ENCODE results near the gene RIBC2.
A peak's percentile ranks its signal among the peaks of the same experiment; 100 is the strongest.

Gene RIBC2

DNA sequence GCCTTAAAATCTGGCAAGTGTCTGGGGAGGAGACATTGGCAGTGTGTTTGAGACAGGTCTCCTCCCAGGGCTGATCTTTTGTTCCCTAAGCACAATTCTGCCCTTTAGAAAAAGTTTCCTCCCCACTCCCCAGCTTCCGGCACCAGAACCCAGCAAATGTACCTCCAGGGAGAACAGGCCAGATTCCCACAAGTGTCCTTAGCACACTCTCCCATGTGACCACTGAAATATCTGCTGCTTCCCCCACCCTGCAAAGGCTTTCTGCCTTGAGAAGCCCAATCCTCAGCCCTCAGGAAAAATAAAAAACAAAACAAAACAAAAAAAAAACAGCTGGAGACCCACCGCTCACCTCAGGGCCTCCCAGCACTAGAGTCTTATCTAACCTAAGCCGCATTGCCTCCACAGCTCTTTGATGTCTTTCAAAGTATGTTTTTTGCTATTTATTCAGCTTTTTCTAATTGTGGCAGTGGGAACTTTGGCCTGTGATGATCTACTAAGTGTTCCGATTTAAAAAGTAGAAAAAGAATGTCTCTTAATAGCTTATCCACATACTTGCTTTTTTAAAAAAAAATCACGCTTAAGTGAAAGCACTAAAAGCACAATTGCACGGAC, 60.2 kb downstream of the RIBC2 start:
- DNase-seq (ENCODE audit: low read depth), result no peak

- DNase-seq (ENCODE audit: low read depth), result peak; percentile 35
Observed at GRCh38 chr22:45475063-45475747, 61.7 kb downstream of the RIBC2 start.

DNA sequence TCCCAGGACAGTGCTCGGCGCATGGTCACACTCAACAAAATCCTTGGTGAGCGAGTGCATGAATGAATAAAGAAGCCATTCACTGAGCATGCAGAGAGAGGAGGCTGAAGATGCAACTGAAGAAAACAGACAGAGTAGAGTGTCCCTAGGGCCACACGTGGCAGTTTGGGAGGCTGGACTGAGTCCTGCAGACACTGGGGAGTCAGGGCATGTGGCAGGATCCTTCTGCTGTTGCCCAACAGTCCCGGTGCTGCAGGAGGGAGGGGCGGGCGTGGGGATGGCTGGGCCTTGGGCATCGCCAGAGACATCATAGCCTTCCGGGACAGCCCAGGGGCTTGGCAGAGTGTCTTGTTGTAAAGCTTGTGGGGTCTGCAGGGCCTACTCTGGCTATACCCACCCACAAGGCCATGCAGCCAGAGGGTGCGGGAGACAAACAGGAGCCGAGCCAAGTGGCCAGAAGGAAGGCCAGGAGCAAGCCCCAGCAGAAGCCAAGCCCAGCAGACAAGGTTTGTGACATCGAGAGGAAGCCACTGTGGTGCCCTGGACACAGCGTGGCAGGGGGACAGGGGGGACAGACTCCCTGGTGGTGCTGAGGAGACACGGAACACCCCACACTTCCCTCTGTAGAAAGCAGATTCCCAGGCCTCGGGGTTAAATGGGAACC, 62.5 kb downstream of the RIBC2 start:
- DNase-seq (ENCODE audit: low read depth), result peak; percentile 27

DNA sequence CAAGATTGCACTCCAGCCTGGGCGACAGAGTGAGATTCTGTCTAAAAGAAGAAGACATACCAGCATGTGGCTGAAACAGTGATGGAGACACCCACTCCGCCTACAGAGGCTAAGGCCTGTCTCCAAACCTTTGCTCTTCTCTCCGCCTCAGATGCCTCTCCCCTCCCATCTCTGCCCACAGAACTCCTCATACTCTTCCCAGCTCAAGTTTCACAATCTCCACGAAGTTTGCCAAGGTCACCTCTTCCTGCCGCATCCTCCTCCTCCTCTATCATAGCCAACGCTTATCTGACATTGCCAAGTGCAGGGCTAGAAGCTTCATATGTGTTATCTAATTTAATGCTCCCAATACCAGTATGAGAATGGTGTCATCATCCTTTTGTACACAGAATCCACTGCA, 63.3 kb downstream of the RIBC2 start:
- DNase-seq (ENCODE audit: low read depth), result peak; percentile 75

- no peak for DNase-seq (ENCODE audit: low read depth)
Observed at GRCh38 chr22:45477366-45478107, 64.0 kb downstream of the RIBC2 start.

DNA sequence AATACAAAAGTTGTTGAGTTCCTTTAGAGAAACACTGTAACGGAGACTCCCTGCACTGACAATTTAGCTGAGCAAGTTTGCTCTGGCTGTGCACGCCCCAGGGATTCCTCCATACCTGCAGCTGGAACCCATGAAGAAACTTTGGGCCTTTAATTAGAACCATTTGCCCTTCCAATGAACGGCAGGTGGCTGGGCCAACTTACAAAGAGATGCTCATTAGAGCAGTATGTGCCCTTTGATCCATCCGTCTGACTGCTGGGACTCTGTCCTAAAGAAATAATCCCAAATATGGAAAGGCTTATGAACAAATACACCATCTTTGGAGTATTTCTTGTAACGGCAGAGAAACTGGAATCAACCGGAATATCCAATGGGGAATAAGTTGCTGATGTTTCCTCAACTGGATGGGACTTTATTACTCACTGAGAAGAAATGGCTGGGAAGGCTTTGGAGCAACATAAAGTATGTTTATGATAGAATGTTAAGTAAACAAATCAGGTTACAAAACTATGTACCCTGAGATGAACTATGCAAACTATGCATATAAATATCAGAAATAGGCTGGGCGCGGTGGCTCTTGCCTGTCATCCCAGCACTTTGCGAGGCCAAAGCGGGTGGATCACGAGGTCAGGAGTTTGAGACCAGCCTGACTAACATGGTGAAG, 64.7 kb downstream of the RIBC2 start:
- DNase-seq (ENCODE audit: low read depth), result peak; percentile 99

GRCh38 chr22:45480717-45481116, 67.2 kb downstream of the RIBC2 start:
- DNase-seq (ENCODE audit: low read depth), result no peak

DNA sequence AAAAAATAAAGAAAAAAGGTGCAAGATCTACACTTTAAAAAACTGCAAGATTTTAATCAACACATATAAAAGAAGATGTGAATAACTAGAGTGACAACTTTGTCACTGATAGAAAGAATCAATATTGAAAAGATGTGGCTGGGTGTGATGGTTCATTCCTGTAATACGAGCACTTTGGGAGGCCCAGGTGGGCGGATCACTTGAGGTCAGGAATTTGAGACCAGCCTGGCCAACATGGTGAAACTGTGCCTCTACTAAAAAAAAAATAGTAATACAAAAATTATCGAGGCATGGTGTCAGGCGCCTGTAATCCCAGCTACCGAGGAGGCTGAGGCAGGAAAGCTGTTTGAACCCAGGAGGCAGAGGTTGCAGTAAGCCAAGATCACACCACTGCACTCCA, 68.2 kb downstream of the RIBC2 start:
- DNase-seq (ENCODE audit: low read depth), result no peak

All from EH (cell line).